GM23248 (cell line): Measurements from ENCODE around the gene SFRP4. TPM values are rescaled to one million over a fixed set of nuclear protein-coding genes. Genes with fewer than 3 reads are reported as not detected.

Source experiments
- DNase-seq: peaks from one replicate; pipeline ENCODE4 v3.0.0-alpha.2; 2015
- H2AFZ ChIP-seq: fragments of 200-600 bp; sonication (generic); 2 replicates; pipeline ENCODE4 v1.6.1; 2016; ENCODE audit warnings: antibody characterized with exemption
- H3F3A ChIP-seq: fragments of 200-600 bp; sonication (generic); 2 replicates; pipeline ENCODE4 v1.6.1; 2016; ENCODE audit warnings: mild to moderate bottlenecking, antibody characterized with exemption, mixed run types; ENCODE audit not compliant: insufficient read depth
- H3K27ac ChIP-seq: fragments of 200-600 bp; sonication (generic); 2 replicates; pipeline ENCODE4 v1.5.1; 2016; ENCODE audit warnings: mild to moderate bottlenecking
- H3K27me3 ChIP-seq: fragments of 200-600 bp; sonication (generic); replicated peaks from 2 replicates; pipeline ENCODE4 v1.6.1; 2016; ENCODE audit warnings: mild to moderate bottlenecking; ENCODE audit not compliant: insufficient read depth
- H3K36me3 ChIP-seq: fragments of 200-600 bp; sonication (generic); 2 replicates; pipeline ENCODE4 v1.6.1; 2016; ENCODE audit warnings: low read depth, mild to moderate bottlenecking
- H3K4me1 ChIP-seq: fragments of 200-600 bp; sonication (generic); 2 replicates; pipeline ENCODE4 v1.6.1; 2016; ENCODE audit warnings: mild to moderate bottlenecking; ENCODE audit not compliant: insufficient read depth
- H3K4me2 ChIP-seq: fragments of 200-600 bp; sonication (generic); one replicate; pipeline ENCODE4 v1.6.1; 2016; ENCODE audit warnings: mild to moderate bottlenecking; ENCODE audit not compliant: unreplicated experiment
- H3K4me3 ChIP-seq: fragments of 200-600 bp; sonication (generic); 2 replicates; pipeline ENCODE4 v1.5.1; 2016; ENCODE audit warnings: mild to moderate bottlenecking
- H3K79me2 ChIP-seq: fragments of 200-600 bp; sonication (generic); 2 replicates; pipeline ENCODE4 v1.6.1; 2016; ENCODE audit warnings: mild to moderate bottlenecking; ENCODE audit not compliant: insufficient read depth
- H3K9ac ChIP-seq: fragments of 200-600 bp; sonication (generic); 2 replicates; pipeline ENCODE4 v1.6.1; 2016; ENCODE audit warnings: mild to moderate bottlenecking
- H3K9me2 ChIP-seq: fragments of 200-600 bp; sonication (generic); 2 replicates; pipeline ENCODE4 v1.6.1; 2016; ENCODE audit warnings: mixed run types, mild to moderate bottlenecking, moderate library complexity; ENCODE audit not compliant: insufficient read depth
- H3K9me3 ChIP-seq: fragments of 200-600 bp; sonication (generic); one replicate; pipeline ENCODE4 v1.6.1; 2017; ENCODE audit warnings: low read depth
- H4K20me1 ChIP-seq: fragments of 200-600 bp; sonication (generic); 2 replicates; pipeline ENCODE4 v1.6.0; 2016; ENCODE audit not compliant: insufficient read depth
- EZH2 ChIP-seq: fragments of 200-600 bp; sonication (generic); IDR thresholded peaks from 2 replicates; pipeline ENCODE4 v1.6.1; 2018; ENCODE audit warnings: antibody characterized with exemption, mild to moderate bottlenecking; ENCODE audit not compliant: insufficient read depth, poor library complexity, severe bottlenecking
- EZH2phosphoT487 ChIP-seq: fragments of 200-600 bp; sonication (generic); IDR thresholded peaks from 2 replicates; pipeline ENCODE4 v1.6.1; 2018; ENCODE audit warnings: antibody characterized with exemption, moderate library complexity, mild to moderate bottlenecking, low read depth; ENCODE audit not compliant: insufficient read depth
- WGBS, 2 experiments: methylation state at CpG; one replicate each; pipeline ENCODE4 v1.1.6; 2015 to 2017; ENCODE audit warnings: low lambda C conversion rate in 2 of 2, low coverage in 1 of 2; ENCODE audit errors: missing lambda C conversion rate in 2 of 2; 5-methylcytosine and 5-hydroxymethylcytosine counted together
- in situ Hi-C: fragments of 300-500 bp; cut with MboI; formaldehyde crosslinking; loops from 2 replicates; pipeline ENCODE4 v1.15.0; 2020
- polyA plus RNA-seq: library from polyadenylated mRNA; unstranded; fragments of >200 nt; fragmentation: Nextera tagmentation; extraction: Ambion mirVana; gene quantifications from 2 replicates; pipeline ENCODE4 v1.2.1, GENCODE V29; 2016
- total RNA-seq: library from RNA; depleted of rRNA; stranded (reverse); fragments of >200 nt; shearing (Covaris generic); gene quantifications from 2 replicates; pipeline ENCODE4 v1.2.3, GENCODE V29; 2014

SFRP4 gene
- total and polyA plus RNA-seq, 2 experiments from 2014 or later, result 0.21 to 0.32 TPM

DNA sequence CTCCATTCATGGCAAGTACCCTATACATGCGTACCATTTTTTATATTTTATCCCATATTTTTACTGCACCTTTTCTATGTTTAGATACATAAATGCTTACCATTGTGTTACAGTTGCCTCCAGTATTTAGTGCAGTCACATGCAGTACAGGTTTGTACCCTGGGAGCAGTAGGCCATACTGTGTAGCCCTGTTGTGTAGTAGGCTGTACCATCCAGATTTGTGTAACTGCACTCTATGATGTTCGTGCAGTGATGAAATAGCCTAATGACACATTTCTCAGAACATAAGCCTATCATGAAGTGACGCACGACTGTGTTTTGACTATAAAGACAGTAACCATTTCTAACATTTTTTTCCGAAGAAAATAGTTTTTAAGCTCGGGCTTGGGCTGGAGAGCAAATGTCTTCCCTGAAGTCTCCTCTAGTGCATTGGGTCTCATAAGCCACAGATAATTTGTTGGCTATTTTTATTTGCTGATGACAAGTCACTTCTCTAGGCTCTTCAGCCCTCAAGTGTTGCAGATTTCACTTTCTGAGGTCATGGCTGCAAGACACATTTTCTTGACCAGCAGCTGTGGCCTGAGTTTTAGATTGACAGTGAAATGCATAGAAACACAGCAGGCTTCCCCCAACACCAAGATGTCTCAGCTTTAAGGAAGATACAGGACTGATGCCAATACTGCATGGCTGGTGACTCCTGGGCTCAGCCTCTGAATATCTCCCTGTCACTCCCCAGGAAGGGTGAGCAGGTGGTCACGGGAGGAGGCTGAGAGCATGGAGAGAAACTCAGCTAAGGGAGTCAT, 30.7 kb upstream of the SFRP4 start:
- no peaks in the 10 kb centered on the region for H4K20me1 ChIP-seq
- no peak overlapping the region for H3K9ac ChIP-seq
- no peaks in the 10 kb centered on the region for H3K4me1 ChIP-seq
- no peak overlapping the region for H3K4me2 ChIP-seq
- no peaks in the 10 kb centered on the region for H3F3A ChIP-seq
- no peaks in the 10 kb centered on the region for H3K9me3 ChIP-seq
- H2AFZ ChIP-seq, result no peak overlapping the region
- no peak overlapping the region for H3K4me3 ChIP-seq
- no peak for TF ChIP-seq EZH2phosphoT487
- TF ChIP-seq EZH2, result no peak
- DNase-seq, result no peak
- no peaks in the 10 kb centered on the region for H3K27me3 ChIP-seq
- H3K36me3 ChIP-seq, result no peaks in the 10 kb centered on the region
- H3K9me2 ChIP-seq, result no peaks in the 10 kb centered on the region
- no peak overlapping the region for H3K27ac ChIP-seq
- WGBS, 2 experiments, result 29 to 38% methylated on average over 7 of the region's 7 CpGs
- in situ Hi-C loops, result no loop called here
- no peaks in the 10 kb centered on the region for H3K79me2 ChIP-seq

DNA sequence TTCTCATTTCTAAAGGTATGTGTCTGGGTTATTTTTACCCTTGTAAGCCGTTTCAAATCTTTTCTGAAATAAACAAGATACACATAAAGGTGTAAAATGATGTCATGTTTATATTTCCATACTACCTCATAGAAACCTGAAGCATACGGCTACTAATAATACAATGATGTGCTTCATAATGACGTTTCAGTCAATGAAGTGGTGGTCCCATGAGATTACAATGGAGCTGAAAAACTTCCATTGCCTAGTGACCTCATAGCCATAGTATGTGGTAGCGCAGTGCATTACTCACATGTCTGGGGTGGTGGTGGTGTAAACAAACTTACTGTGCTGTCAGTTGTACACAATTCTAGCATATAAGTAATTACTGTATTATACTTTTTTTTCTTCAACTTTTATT, 28.7 kb upstream of the SFRP4 start:
- H3K4me1 ChIP-seq, result no peaks in the 10 kb centered on the region
- no peaks in the 10 kb centered on the region for H3K79me2 ChIP-seq
- DNase-seq, result no peak
- H3K9me2 ChIP-seq, result no peaks in the 10 kb centered on the region
- no peaks in the 10 kb centered on the region for H3F3A ChIP-seq
- H2AFZ ChIP-seq, result no peak overlapping the region
- no peaks in the 10 kb centered on the region for H3K27me3 ChIP-seq
- WGBS, 2 experiments, result 32 to 38% methylated on average over 4 of the region's 4 CpGs
- no peak for TF ChIP-seq EZH2
- TF ChIP-seq EZH2phosphoT487, result no peak
- no peak overlapping the region for H3K27ac ChIP-seq
- H3K4me3 ChIP-seq, result no peak overlapping the region
- no peak overlapping the region for H3K4me2 ChIP-seq
- H3K9ac ChIP-seq, result no peak overlapping the region
- H3K36me3 ChIP-seq, result no peaks in the 10 kb centered on the region
- H3K9me3 ChIP-seq, result no peaks in the 10 kb centered on the region
- H4K20me1 ChIP-seq, result no peaks in the 10 kb centered on the region
- in situ Hi-C loops, result no loop called here

DNA sequence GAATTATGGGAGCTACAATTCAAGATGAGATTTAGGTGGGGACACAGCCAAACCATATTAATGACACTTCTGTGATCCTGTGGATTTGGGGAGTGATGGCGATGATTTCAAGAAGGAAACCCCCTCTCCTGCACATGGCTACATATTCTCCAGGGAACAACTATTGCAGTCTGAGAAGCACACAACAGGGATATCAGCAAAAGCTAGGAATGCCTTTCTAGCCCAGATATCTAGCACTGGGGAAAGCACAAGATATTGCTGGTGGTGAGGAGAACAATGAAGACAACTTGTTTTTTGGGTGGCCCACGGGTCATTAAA, 28.1 kb upstream of the SFRP4 start:
- 23 to 26% methylated on average over 2 of the region's 2 CpGs for WGBS, 2 experiments
- H3K9me3 ChIP-seq, result no peaks in the 10 kb centered on the region
- H4K20me1 ChIP-seq, result no peaks in the 10 kb centered on the region
- H3F3A ChIP-seq, result no peaks in the 10 kb centered on the region
- no peak overlapping the region for H3K27ac ChIP-seq
- no peak overlapping the region for H3K4me3 ChIP-seq
- H3K4me1 ChIP-seq, result no peaks in the 10 kb centered on the region
- DNase-seq, result no peak
- H3K36me3 ChIP-seq, result no peaks in the 10 kb centered on the region
- H3K4me2 ChIP-seq, result no peak overlapping the region
- TF ChIP-seq EZH2, result no peak
- no peak for TF ChIP-seq EZH2phosphoT487
- H3K27me3 ChIP-seq, result no peaks in the 10 kb centered on the region
- in situ Hi-C loops, result no loop called here
- H3K9me2 ChIP-seq, result no peaks in the 10 kb centered on the region
- no peak overlapping the region for H2AFZ ChIP-seq
- H3K79me2 ChIP-seq, result no peaks in the 10 kb centered on the region
- no peak overlapping the region for H3K9ac ChIP-seq

DNA sequence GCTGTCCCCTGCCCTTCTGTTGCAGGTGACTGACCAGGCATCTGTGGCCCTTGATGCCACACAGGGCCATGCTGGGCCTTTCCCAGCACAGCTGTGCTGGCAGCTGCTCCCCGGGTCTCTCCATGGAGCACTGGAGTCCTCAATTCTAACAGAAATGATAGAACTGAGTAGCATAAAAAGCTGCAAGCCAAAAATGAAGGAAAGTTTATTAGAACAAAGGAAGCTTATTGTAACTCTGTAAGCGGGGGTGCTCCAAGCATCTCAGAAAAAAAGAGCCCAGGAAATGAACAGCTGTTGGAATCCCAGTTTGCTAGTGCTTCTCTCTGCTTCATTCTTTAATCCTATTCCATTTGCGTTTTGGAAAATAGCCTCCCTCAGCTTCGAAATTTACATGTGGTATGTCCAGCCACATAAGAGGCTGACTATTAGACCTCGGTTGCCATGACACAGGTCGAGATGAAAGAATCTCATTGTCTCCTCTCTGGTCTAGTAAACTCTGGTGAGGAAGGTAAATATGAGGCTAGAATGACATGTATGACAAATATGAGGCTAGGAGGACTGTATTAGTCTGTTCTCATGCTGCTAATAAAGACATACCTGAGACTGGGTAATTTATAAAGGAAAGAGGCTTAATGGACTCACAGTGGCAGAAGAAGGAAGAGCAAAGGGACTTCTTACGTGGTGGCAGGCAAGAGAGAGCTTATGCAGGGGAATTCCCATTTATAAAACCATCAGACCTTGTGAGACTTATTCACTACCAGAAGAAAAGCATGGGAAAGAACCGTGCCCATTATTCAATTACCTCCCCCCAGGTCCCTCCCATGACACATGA, 27.5 kb upstream of the SFRP4 start:
- no peaks in the 10 kb centered on the region for H3F3A ChIP-seq
- no peaks in the 10 kb centered on the region for H3K79me2 ChIP-seq
- H3K9ac ChIP-seq, result no peak overlapping the region
- no peak overlapping the region for H2AFZ ChIP-seq
- no peak for DNase-seq
- no peaks in the 10 kb centered on the region for H3K4me1 ChIP-seq
- H4K20me1 ChIP-seq, result no peaks in the 10 kb centered on the region
- H3K9me3 ChIP-seq, result no peaks in the 10 kb centered on the region
- H3K4me2 ChIP-seq, result no peak overlapping the region
- H3K27ac ChIP-seq, result no peak overlapping the region
- no peaks in the 10 kb centered on the region for H3K9me2 ChIP-seq
- H3K27me3 ChIP-seq, result no peaks in the 10 kb centered on the region
- WGBS, 2 experiments, result 16 to 19% methylated on average over 8 of the region's 8 CpGs
- in situ Hi-C loops, result no loop called here
- TF ChIP-seq EZH2phosphoT487 (no peak), EZH2 (no peak)
- no peaks in the 10 kb centered on the region for H3K36me3 ChIP-seq
- no peak overlapping the region for H3K4me3 ChIP-seq
